ENCODE data around the gene LDAH. TPM values are rescaled to one million over a fixed set of nuclear protein-coding genes. Genes with fewer than 3 reads are reported as not detected.

Gene LDAH
- total and polyA plus RNA-seq, 2 experiments from 2014 or later, result 12.1 to 37.5 TPM

DNA sequence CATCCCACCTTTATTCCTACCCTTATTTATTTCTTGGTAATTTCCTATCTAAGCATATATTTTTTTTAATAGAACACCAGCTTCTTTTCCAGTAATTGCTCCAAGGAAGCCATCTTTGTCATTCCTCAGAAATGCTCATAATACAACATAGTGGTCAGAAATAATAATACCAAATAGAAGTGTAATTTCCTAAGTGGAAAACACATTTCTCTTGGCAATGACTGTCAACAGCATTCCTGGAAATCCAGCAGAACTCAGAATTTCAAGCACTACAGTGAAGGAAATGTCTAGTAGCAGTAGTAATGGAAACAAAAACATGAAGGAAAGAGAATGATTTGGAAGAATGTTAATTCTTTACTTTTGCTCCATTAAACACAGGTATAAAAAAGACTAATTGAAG, 99.4 kb downstream of the LDAH start (continued):
- TF ChIP-seq, protein P1, sequence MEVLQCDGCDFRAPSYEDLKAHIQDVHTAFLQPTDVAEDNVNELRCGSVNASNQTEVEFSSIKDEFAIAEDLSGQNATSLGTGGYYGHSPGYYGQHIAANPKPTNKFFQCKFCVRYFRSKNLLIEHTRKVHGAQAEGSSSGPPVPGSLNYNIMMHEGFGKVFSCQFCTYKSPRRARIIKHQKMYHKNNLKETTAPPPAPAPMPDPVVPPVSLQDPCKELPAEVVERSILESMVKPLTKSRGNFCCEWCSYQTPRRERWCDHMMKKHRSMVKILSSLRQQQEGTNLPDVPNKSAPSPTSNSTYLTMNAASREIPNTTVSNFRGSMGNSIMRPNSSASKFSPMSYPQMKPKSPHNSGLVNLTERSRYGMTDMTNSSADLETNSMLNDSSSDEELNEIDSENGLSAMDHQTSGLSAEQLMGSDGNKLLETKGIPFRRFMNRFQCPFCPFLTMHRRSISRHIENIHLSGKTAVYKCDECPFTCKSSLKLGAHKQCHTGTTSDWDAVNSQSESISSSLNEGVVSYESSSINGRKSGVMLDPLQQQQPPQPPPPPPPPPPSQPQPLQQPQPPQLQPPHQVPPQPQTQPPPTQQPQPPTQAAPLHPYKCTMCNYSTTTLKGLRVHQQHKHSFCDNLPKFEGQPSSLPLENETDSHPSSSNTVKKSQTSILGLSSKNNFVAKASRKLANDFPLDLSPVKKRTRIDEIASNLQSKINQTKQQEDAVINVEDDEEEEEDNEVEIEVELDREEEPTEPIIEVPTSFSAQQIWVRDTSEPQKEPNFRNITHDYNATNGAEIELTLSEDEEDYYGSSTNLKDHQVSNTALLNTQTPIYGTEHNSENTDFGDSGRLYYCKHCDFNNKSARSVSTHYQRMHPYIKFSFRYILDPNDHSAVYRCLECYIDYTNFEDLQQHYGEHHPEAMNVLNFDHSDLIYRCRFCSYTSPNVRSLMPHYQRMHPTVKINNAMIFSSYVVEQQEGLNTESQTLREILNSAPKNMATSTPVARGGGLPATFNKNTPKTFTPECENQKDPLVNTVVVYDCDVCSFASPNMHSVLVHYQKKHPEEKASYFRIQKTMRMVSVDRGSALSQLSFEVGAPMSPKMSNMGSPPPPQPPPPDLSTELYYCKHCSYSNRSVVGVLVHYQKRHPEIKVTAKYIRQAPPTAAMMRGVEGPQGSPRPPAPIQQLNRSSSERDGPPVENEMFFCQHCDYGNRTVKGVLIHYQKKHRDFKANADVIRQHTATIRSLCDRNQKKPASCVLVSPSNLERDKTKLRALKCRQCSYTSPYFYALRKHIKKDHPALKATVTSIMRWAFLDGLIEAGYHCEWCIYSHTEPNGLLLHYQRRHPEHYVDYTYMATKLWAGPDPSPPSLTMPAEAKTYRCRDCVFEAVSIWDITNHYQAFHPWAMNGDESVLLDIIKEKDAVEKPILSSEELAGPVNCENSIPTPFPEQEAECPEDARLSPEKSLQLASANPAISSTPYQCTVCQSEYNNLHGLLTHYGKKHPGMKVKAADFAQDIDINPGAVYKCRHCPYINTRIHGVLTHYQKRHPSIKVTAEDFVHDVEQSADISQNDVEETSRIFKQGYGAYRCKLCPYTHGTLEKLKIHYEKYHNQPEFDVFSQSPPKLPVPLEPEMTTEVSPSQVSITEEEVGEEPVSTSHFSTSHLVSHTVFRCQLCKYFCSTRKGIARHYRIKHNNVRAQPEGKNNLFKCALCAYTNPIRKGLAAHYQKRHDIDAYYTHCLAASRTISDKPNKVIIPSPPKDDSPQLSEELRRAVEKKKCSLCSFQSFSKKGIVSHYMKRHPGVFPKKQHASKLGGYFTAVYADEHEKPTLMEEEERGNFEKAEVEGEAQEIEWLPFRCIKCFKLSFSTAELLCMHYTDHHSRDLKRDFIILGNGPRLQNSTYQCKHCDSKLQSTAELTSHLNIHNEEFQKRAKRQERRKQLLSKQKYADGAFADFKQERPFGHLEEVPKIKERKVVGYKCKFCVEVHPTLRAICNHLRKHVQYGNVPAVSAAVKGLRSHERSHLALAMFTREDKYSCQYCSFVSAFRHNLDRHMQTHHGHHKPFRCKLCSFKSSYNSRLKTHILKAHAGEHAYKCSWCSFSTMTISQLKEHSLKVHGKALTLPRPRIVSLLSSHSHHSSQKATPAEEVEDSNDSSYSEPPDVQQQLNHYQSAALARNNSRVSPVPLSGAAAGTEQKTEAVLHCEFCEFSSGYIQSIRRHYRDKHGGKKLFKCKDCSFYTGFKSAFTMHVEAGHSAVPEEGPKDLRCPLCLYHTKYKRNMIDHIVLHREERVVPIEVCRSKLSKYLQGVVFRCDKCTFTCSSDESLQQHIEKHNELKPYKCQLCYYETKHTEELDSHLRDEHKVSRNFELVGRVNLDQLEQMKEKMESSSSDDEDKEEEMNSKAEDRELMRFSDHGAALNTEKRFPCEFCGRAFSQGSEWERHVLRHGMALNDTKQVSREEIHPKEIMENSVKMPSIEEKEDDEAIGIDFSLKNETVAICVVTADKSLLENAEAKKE (CRISPR knock-in tag; IDR thresholded peaks at IDR 0.05), result no peak
- TF ChIP-seq, protein P2, sequence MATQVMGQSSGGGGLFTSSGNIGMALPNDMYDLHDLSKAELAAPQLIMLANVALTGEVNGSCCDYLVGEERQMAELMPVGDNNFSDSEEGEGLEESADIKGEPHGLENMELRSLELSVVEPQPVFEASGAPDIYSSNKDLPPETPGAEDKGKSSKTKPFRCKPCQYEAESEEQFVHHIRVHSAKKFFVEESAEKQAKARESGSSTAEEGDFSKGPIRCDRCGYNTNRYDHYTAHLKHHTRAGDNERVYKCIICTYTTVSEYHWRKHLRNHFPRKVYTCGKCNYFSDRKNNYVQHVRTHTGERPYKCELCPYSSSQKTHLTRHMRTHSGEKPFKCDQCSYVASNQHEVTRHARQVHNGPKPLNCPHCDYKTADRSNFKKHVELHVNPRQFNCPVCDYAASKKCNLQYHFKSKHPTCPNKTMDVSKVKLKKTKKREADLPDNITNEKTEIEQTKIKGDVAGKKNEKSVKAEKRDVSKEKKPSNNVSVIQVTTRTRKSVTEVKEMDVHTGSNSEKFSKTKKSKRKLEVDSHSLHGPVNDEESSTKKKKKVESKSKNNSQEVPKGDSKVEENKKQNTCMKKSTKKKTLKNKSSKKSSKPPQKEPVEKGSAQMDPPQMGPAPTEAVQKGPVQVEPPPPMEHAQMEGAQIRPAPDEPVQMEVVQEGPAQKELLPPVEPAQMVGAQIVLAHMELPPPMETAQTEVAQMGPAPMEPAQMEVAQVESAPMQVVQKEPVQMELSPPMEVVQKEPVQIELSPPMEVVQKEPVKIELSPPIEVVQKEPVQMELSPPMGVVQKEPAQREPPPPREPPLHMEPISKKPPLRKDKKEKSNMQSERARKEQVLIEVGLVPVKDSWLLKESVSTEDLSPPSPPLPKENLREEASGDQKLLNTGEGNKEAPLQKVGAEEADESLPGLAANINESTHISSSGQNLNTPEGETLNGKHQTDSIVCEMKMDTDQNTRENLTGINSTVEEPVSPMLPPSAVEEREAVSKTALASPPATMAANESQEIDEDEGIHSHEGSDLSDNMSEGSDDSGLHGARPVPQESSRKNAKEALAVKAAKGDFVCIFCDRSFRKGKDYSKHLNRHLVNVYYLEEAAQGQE (IDR thresholded peaks at IDR 0.05; ENCODE audit: unreplicated experiment), result no peak
- TF ChIP-seq POLR2AphosphoS5 (IDR thresholded peaks at IDR 0.05; ENCODE audit: low read depth) (no peak), EZH2 (IDR thresholded peaks at IDR 0.05; ENCODE audit: low read depth, unreplicated experiment) (no peak), EZH2phosphoT487 (IDR thresholded peaks at IDR 0.05; ENCODE audit: unreplicated experiment) (no peak), STAT1 (IDR thresholded peaks at IDR 0.05; ENCODE audit: unreplicated experiment) (no peak)
- TF ChIP-seq, protein P3, sequence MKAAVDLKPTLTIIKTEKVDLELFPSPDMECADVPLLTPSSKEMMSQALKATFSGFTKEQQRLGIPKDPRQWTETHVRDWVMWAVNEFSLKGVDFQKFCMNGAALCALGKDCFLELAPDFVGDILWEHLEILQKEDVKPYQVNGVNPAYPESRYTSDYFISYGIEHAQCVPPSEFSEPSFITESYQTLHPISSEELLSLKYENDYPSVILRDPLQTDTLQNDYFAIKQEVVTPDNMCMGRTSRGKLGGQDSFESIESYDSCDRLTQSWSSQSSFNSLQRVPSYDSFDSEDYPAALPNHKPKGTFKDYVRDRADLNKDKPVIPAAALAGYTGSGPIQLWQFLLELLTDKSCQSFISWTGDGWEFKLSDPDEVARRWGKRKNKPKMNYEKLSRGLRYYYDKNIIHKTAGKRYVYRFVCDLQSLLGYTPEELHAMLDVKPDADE (IDR thresholded peaks at IDR 0.05), result no peak

Measured in GM23338 (cell line).